HG03108 (cell line): Measurements from ENCODE around the gene GSTT2B.
"Not testable (repeated sequence)": the region's sequence is repeated elsewhere in the genome, so short reads cannot be mapped to it uniquely, and the experiment has no call there.

Source experiments
- ATAC-seq: cut with Tn5 transposase; IDR thresholded peaks from one replicate; pipeline ENCODE4 v1.9.1; 2021; ENCODE audit warnings: moderate library complexity; ENCODE audit not compliant: unreplicated experiment

The GSTT2B gene

DNA sequence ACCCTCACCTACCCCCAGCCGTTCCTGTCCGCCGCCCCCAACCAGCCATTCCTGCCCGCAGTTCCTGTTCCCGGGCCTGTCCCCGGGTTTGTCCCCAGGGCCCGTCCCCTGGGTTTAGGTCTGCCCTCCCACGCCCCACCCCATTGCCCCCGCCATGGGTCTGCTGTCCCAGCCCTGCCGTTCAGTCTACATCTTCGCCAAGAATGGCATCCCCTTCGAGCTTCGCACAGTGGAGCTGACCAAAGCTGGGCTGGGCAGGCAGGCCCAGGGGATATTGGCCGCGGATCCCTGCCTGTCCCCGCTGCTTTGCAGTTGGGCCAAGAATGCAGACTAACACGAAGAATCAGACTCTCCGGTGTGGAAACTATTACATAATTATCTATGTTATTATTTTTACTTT lies 11.2 kb downstream of the GSTT2B start:
- not testable (repeated sequence) for ATAC-seq

GRCh38 chr22:23947391-23947790 lies 13.6 kb downstream of the GSTT2B start:
- ATAC-seq = not testable (repeated sequence)

- ATAC-seq = not testable (repeated sequence)
Measured at GRCh38 chr22:23940166-23940565, 20.8 kb downstream of the GSTT2B start.

DNA sequence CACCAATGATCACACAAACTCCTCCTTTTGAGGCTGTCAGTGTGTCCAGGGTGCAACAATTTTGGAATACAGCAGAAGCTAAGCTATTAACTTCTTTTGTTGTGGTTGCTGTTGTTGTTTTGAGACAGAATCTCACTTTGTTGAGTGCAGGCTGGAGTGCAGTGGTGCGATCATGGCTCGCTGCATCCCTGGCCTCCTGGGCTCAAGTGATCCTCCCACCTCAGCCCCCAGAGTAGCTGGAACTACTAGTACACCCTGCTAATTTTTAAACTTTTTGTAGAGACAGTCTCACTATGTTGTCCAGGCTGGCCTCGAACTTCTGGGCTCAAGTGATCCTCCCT lies 22.0 kb downstream of the GSTT2B start:
- no peak for ATAC-seq

GRCh38 chr22:23938328-23939016 lies 22.5 kb downstream of the GSTT2B start:
- no peak for ATAC-seq

DNA sequence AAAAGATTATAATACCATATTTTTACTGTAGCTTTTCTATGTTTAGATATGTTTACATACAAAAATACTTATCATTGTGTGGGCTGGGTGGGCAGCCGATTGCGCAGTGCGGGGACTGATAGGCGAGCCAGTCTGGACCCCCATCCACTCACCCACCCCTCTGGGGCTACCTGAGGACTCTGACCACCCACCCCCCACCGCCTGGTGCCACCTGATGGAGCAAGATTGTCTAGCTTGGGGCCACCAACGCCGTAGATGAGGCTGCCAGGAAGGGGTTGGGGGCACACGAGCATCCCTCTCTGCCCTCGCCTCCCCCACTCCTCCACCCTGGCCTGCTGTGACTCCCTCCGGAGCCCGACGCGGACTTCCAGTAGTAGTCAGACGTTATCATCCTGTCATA lies 34.4 kb downstream of the GSTT2B start:
- ATAC-seq = no peak

GRCh38 chr22:23925020-23925606 lies 35.9 kb downstream of the GSTT2B start:
- ATAC-seq = no peak

DNA sequence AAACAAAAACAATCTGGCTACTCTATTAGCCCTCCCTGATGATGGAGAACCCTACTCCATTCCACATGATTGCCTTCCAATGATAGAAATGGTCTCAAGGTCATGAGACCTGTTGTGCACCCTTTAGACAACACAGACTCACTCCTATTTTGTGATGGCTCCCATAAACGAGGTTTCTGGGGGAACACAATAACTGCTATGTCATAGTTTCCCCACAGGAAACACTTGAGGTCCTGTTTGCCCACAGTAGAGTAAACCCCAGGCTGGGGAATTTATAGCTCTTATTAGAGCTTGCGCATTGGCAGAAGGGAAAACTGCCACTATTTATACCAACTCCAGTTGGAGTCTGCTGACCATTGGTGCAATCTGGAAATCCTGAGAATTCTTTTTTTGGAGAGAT lies 38.1 kb downstream of the GSTT2B start:
- ATAC-seq = no peak

GRCh38 chr22:23921586-23922201 lies 39.3 kb downstream of the GSTT2B start:
- not testable (repeated sequence) for ATAC-seq

DNA sequence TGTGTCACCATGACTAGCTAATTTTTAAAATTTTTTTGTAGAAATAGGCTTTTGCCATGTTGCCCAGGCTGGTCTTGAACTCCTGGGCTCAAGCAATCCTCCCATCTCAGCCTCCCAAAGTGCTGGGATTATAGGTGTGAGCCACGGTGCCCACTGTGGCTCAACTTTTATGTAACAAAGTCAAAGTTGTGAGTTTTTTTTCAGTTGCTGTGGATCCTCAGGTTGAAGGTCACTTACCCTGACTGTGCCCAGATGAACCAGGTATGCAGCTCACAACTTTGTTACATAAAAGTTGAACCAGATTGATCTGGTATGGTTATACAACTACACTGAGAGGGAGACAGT lies 40.8 kb downstream of the GSTT2B start:
- not testable (repeated sequence) for ATAC-seq

DNA sequence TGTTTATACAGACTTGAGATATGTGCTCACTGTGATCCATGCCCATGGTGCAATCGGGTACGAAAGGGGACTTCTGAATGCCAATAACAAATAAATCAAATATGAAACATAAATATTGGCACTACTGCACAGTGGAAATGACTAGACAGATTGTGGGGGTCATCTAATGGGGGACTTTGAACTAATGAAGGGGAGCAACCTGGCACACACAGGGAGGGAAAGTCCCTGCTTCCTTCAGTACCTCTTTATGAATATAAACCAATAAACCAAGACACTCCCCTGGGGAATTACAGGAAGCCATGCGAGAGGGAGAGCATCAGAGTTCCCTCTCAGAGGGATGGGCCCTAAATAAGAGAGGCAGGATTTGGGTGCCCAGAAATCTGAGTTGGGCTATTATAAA lies 45.7 kb downstream of the GSTT2B start:
- ATAC-seq = no peak

GRCh38 chr22:23913661-23914353 lies 47.2 kb downstream of the GSTT2B start:
- peak; percentile 97 for ATAC-seq

GRCh38 chr22:23913306-23913660 lies 47.7 kb downstream of the GSTT2B start:
- no peak for ATAC-seq

DNA sequence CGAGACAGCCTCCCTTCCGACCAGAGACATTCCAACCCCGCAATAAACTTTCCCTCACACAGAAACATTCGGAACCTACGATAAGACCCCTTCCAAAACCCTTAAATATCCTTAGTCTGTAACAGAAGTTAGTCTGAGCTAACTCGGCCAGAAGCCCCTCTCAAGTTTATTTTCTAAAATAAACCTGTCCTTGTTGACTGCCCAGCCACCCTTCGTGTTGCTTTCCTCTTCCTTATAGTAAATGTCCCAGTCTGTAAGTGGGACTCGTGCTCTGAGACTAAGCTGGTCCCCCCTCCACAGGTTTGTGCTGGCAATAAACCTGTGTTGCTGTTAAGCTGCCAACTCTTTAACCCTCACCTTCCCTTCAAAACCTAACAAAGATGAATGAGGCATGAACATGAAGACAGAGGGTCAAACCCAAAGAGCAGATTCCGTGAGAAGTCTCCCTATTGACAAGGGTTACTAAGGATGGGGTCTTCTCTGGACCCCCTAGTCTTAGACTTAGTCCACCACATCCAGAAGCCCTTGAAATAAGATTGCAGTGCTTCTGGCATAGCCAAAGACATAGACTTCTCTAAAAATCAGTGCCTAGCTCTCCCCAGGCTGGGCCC lies 48.6 kb downstream of the GSTT2B start:
- ATAC-seq = no peak

DNA sequence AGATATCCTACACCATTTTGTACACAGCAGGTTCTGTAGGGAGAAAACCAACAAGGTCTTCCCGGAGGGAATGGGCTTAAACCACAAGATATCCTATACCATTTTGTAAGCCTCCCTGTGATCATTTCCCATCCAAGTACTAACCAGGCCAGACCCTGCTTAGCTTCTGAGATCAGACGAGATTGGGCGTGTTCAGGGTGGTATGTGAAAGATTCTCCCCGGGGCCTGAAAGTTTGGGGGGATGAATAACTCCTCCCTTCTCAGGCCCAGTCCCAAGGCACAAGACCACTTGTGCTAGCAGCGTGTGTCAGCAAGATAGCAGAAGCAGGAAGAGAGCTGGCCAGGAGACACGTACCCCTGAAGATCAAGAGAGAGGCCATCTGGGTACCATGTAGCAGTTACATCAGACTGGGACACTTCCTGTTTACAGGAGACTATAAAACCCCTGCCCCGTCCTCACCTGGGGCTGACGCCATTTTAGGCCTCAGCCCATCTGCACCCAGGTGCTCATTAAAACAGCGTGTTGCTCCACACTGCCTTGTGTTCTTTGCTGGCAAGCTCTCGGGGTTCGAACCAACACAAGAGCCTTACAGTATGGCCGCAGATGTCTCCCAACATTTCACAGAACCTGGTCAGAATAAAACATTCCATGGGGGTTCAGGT lies 49.5 kb downstream of the GSTT2B start:
- no peak for ATAC-seq

- no peak for ATAC-seq
Measured at GRCh38 chr22:23910496-23911190, 50.4 kb downstream of the GSTT2B start.

- no peak for ATAC-seq
Measured at GRCh38 chr22:23909296-23909898, 51.6 kb downstream of the GSTT2B start.

- no peak for ATAC-seq
Measured at GRCh38 chr22:23908587-23909205, 52.3 kb downstream of the GSTT2B start.

DNA sequence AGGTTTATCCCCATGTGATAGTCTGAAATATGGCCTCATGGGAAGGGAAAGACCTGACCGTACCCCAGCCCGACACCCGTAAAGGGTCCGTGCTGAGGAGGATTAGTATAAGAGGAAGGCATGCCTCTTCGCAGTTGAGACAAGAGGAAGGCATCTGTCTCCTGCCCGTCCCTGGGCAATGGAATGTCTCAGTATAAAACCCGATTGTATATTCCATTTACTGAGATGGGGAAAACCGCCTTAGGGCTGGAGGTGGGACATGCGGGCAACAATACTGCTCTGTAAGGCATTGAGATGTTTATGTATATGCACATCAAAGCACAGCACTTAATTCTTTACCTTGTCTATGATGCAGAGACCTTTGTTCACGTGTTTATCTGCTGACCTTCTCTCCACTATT lies 53.6 kb downstream of the GSTT2B start:
- not testable (repeated sequence) for ATAC-seq
